Measurements from ENCODE around the gene TIMM17A. TPM values are rescaled to one million over a fixed set of nuclear protein-coding genes. Genes with fewer than 3 reads are reported as not detected.

TIMM17A gene
- total and polyA plus RNA-seq, 4 donors = 25.9 to 56.1 (median 35.2) TPM

- Histone ChIP-seq H3K27ac (ENCODE audit: low read depth in 1 of 2, low read length in 1 of 2) (peak overlapping the region; percentile 17 to 80), H3K27me3 (ENCODE audit: control insufficient read depth in 3 of 3, insufficient read depth in 3 of 3, low read length in 2 of 3) (no peaks in the 10 kb centered on the region), H3K36me3 (ENCODE audit: control insufficient read depth in 4 of 4, insufficient read depth in 4 of 4, low read length in 4 of 4) (no peaks in the 10 kb centered on the region), H3K4me1 (ENCODE audit: control insufficient read depth in 5 of 5, insufficient read depth in 5 of 5, low read length in 5 of 5) (peaks cover 0 to 10% (median 7%) of the 10 kb centered on the region in 5 donors), H3K4me3 (no peak overlapping the region), H3K9me3 (ENCODE audit: control insufficient read depth in 4 of 4, insufficient read depth in 3 of 4, low read length in 3 of 4) (no peaks in the 10 kb centered on the region), H3K9ac (ENCODE audit: insufficient read depth in 1 of 2, low read length in 2 of 2) (no peak overlapping the region)
- DNase-seq = peak; percentile 41 to 61 (median 46)
- WGBS, 2 donors = 40 to 46% methylated on average over 11 of the region's 11 CpGs
- peak; percentile 39 for ATAC-seq (ENCODE audit: insufficient read depth, low FRiP score)
- TF ChIP-seq CTCF (IDR thresholded peaks at IDR 0.05; ENCODE audit: control extremely low read depth, extremely low read depth) = no peak
These were observed 38.6 kb upstream of the TIMM17A start for GRCh38 chr1:201916649-201917249.

DNA sequence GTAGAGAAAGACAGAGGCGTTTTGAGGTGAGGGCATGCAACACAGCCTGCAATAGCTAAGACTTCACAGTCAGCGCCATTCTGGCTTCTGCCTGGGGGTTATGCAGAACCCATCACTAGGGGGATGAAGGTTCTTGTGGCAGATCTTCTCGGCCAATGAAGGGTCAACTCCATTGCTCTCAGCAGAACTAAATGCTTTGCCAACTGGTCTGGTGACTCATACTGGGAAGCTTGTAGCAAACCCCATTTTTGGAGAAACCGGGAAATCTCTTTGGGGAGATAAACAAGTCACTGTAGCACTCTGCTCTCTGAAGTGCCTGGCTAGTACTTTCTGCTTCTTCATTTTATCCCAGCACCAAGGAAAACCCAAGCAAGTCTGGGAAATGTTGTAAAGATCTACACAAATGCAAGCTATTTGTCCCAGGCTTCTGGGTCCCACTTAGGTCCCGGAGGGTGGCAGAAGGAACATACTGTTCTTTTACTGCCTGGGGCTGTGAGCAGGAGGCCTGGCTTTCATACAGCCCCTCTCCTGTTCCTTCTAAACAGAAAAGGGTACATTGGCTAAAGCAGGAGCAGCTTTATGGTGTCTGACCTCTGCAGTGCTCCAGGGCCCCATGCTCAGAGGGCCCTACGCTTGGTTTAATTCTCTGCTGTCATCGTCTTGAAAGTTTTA is 37.8 kb upstream of the TIMM17A start:
- H3K9ac ChIP-seq (ENCODE audit: insufficient read depth in 1 of 2, low read length in 2 of 2) = no peak overlapping the region
- no peaks in the 10 kb centered on the region for H3K36me3 ChIP-seq (ENCODE audit: control insufficient read depth in 4 of 4, insufficient read depth in 4 of 4, low read length in 4 of 4)
- no peak overlapping the region for H3K4me3 ChIP-seq
- no peaks in the 10 kb centered on the region for H3K27me3 ChIP-seq (ENCODE audit: control insufficient read depth in 3 of 3, insufficient read depth in 3 of 3, low read length in 2 of 3)
- H3K4me1 ChIP-seq (ENCODE audit: control insufficient read depth in 5 of 5, insufficient read depth in 5 of 5, low read length in 5 of 5) = peaks cover 0 to 10% (median 7%) of the 10 kb centered on the region in 5 donors
- peak overlapping the region; percentile 17 to 80 for H3K27ac ChIP-seq (ENCODE audit: low read depth in 1 of 2, low read length in 1 of 2)
- DNase-seq (no peak), ATAC-seq (ENCODE audit: insufficient read depth, low FRiP score) (peak; percentile 54)
- TF ChIP-seq CTCF (IDR thresholded peaks at IDR 0.05; ENCODE audit: control extremely low read depth, extremely low read depth) = no peak
- no peaks in the 10 kb centered on the region for H3K9me3 ChIP-seq (ENCODE audit: control insufficient read depth in 4 of 4, insufficient read depth in 3 of 4, low read length in 3 of 4)
- 79 to 91% methylated on average over 7 of the region's 7 CpGs for WGBS, 2 donors

DNA sequence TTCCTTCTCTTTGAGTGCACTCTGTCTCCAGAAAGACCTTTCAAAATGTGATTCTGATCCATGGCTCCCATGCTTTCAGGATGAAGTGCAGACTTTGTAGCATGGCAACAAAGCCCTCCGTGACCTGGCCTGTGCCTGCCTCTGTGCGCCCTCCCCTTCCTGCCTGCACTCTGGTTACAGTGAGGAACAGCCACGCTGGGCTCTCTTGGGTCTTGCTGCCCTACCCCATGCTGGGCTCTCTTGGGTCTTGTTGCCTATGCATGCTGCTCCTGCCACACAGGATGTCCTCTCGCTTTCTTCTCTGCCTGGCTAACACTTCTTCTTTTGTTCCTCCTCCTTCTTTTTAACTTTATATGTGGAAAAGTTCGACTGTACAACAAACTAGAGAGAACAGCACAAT is 37.0 kb upstream of the TIMM17A start:
- no peak overlapping the region for H3K9ac ChIP-seq (ENCODE audit: insufficient read depth in 1 of 2, low read length in 2 of 2)
- peak overlapping the region; percentile 17 to 59 for H3K27ac ChIP-seq (ENCODE audit: low read depth in 1 of 2, low read length in 1 of 2)
- TF ChIP-seq CTCF (IDR thresholded peaks at IDR 0.05; ENCODE audit: control extremely low read depth, extremely low read depth) = no peak
- no peaks in the 10 kb centered on the region for H3K9me3 ChIP-seq (ENCODE audit: control insufficient read depth in 4 of 4, insufficient read depth in 3 of 4, low read length in 3 of 4)
- H3K4me1 ChIP-seq (ENCODE audit: control insufficient read depth in 5 of 5, insufficient read depth in 5 of 5, low read length in 5 of 5) = peaks cover 0 to 10% (median 7%) of the 10 kb centered on the region in 5 donors
- no peak overlapping the region for H3K4me3 ChIP-seq
- ATAC-seq (ENCODE audit: insufficient read depth, low FRiP score) (no peak), DNase-seq (no peak)
- no peaks in the 10 kb centered on the region for H3K36me3 ChIP-seq (ENCODE audit: control insufficient read depth in 4 of 4, insufficient read depth in 4 of 4, low read length in 4 of 4)
- 86 to 91% methylated on average over 5 of the region's 5 CpGs for WGBS, 2 donors
- no peaks in the 10 kb centered on the region for H3K27me3 ChIP-seq (ENCODE audit: control insufficient read depth in 3 of 3, insufficient read depth in 3 of 3, low read length in 2 of 3)

All from lung (tissue), 12 donors.